Measurements from ENCODE around the gene GSN.

The GSN gene

GRCh38 chr9:121368745-121369144, 100.8 kb downstream of the GSN start:
- no peak for DNase-seq (ENCODE audit: low read depth in 2 of 3, low spot score in 1 of 3)

- DNase-seq (ENCODE audit: low read depth in 2 of 3, low spot score in 1 of 3), result peak; percentile 40 to 47 (median 46)
Observed at GRCh38 chr9:121369595-121370265, 101.8 kb downstream of the GSN start, which contains the start of gene STOM. Gene STOM (minus strand): TSS chr9:121370250. CDS start chr9:121370187, 63 bp downstream.

- no peak for DNase-seq (ENCODE audit: low read depth in 2 of 3, low spot score in 1 of 3)
Observed at GRCh38 chr9:121371495-121372061, 103.6 kb downstream of the GSN start.

GRCh38 chr9:121372239-121373010, 104.5 kb downstream of the GSN start:
- no peak for DNase-seq (ENCODE audit: low read depth in 2 of 3, low spot score in 1 of 3)

DNA sequence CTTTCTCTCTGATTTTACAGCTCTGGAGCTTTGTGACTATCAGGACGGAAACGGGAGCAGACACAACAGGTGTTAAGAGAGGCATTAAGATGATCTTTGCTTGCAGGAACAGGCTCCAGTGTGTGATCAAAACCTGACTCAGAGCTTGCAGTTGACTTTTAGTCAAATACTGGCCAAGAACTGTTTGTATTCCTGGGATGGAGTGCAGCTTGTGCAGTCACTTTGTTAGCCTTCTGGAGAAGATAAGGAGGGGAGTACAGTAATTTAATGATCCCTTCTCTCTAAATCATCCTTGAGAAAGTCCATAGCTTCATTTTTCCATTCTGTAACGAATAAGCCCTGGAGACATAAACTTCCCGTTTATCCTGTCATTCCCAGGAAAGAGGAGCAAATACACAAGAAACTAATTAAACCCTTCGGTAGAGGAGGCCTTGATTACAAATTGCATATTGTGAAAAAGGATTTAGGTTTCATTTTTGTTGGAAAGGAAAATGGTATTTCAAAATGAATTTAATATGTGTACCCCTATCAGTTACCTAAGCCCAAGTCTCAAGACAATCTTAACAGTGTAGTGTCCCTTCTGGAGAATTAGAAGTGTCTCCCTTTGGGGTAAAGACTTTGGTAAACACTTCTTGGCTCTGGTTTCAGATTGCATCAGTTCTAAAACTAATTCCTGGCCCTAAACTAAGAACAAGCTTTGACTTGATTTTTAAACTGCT, 105.2 kb downstream of the GSN start:
- DNase-seq (ENCODE audit: low read depth in 2 of 3, low spot score in 1 of 3), result no peak

DNA sequence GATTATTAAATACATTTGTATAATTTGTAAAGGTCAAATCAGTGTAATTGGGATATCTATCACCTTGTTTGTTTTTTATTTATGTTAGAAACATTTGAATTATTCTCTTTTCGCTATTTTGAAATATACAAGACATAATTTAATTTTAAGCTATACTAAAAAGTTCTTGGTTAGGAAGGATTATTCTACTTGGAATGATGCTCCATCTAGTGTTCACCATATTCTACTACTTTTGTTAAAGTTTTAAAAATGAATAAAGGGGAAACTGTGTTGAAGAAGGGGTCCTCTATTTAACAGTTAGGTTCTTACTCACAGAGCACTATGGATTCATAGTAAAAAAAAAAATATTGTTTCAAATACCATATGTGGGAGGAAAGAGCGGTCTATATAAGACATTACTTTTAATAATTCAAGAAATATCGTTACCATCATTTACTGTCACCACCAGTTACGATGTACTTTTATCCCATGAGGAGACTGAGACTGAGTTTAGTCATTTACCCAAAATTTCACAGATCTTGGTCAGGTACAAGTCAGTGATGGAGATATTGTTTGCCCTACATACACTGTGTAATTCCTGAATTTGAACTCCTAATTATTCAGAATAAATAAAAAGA, 108.4 kb downstream of the GSN start:
- DNase-seq (ENCODE audit: low read depth in 2 of 3, low spot score in 1 of 3), result no peak

GRCh38 chr9:121380846-121381245, 112.9 kb downstream of the GSN start:
- no peak for DNase-seq (ENCODE audit: low read depth in 2 of 3, low spot score in 1 of 3)

Data from stimulated activated CD4-positive, alpha-beta T cell treated with anti-CD3 and anti-CD28 coated beads, Interleukin-12 subunit alpha, Interleukin-12 subunit beta, amount 100 ng/mL, for 48 hours (primary cell).